ENCODE data around the gene GFRA1. TPM values are rescaled to one million over a fixed set of nuclear protein-coding genes. Genes with fewer than 3 reads are reported as not detected.

Gene GFRA1
- total RNA-seq, 4 donors from 2014 or later = 6.2 to 44.5 (median 13.4) TPM

- no peak overlapping the region for H3K4me3 ChIP-seq (ENCODE audit: low read depth, poor library complexity, severe bottlenecking)
- DNase-seq (ENCODE audit: low spot score in 2 of 2) = no peak
- no peak for TF ChIP-seq CTCF (IDR thresholded peaks at IDR 0.05)
- no peak for TF ChIP-seq POLR2A (IDR thresholded peaks at IDR 0.05)
- WGBS, 2 donors = 88 to 90% methylated on average over 2 of the region's 2 CpGs
- intact Hi-C loops (cut with DNase I; ENCODE audit: low total_unique reads) = no loop called here
Measured at GRCh38 chr10:116190883-116191282, 82.1 kb downstream of the GFRA1 start.

- WGBS, 2 donors = 88% methylated on average over 6 of the region's 6 CpGs
- intact Hi-C loops (cut with DNase I; ENCODE audit: low total_unique reads) = no loop called here
- TF ChIP-seq CTCF (IDR thresholded peaks at IDR 0.05) = no peak
- no peak for TF ChIP-seq POLR2A (IDR thresholded peaks at IDR 0.05)
- H3K4me3 ChIP-seq (ENCODE audit: low read depth, poor library complexity, severe bottlenecking) = no peak overlapping the region
- DNase-seq (ENCODE audit: low spot score in 2 of 2) = no peak
Measured at GRCh38 chr10:116186273-116186672, 86.7 kb downstream of the GFRA1 start.

GRCh38 chr10:116185199-116185867 is 87.7 kb downstream of the GFRA1 start:
- no peak for TF ChIP-seq POLR2A (IDR thresholded peaks at IDR 0.05)
- 65 to 70% methylated on average over 7 of the region's 7 CpGs for WGBS, 2 donors
- no peak for DNase-seq (ENCODE audit: low spot score in 2 of 2)
- no peak overlapping the region for H3K4me3 ChIP-seq (ENCODE audit: low read depth, poor library complexity, severe bottlenecking)
- intact Hi-C loops (cut with DNase I; ENCODE audit: low total_unique reads) = no loop called here

GRCh38 chr10:116184512-116184794 is 88.6 kb downstream of the GFRA1 start:
- TF ChIP-seq POLR2A (IDR thresholded peaks at IDR 0.05) (no peak), CTCF (IDR thresholded peaks at IDR 0.05) (no peak)
- no peak overlapping the region for H3K4me3 ChIP-seq (ENCODE audit: low read depth, poor library complexity, severe bottlenecking)
- DNase-seq (ENCODE audit: low spot score in 2 of 2) = no peak
- WGBS, 2 donors = 86 to 89% methylated on average over 3 of the region's 3 CpGs
- intact Hi-C loops (cut with DNase I; ENCODE audit: low total_unique reads) = no loop called here

GRCh38 chr10:116183733-116184511 is 89.1 kb downstream of the GFRA1 start:
- no peak for DNase-seq (ENCODE audit: low spot score in 2 of 2)
- 44 to 49% methylated on average over 5 of the region's 5 CpGs for WGBS, 2 donors
- intact Hi-C loops (cut with DNase I; ENCODE audit: low total_unique reads) = no loop called here
- TF ChIP-seq POLR2A (IDR thresholded peaks at IDR 0.05) = no peak
- no peak for TF ChIP-seq CTCF (IDR thresholded peaks at IDR 0.05)
- H3K4me3 ChIP-seq (ENCODE audit: low read depth, poor library complexity, severe bottlenecking) = no peak overlapping the region

- no peak for TF ChIP-seq CTCF (IDR thresholded peaks at IDR 0.05)
- no peak for TF ChIP-seq POLR2A (IDR thresholded peaks at IDR 0.05)
- intact Hi-C loops (cut with DNase I; ENCODE audit: low total_unique reads) = no loop called here
- 97 to 100% methylated on average over 2 of the region's 2 CpGs for whole genome bisulfite sequencing, 2 donors
- no peak overlapping the region for H3K4me3 ChIP-seq (ENCODE audit: low read depth, poor library complexity, severe bottlenecking)
- DNase-seq (ENCODE audit: low spot score in 2 of 2) = no peak
Measured at GRCh38 chr10:116182426-116182825, 90.6 kb downstream of the GFRA1 start.

All from lower leg skin (tissue), 4 donors.